MM.1S (cell line): ENCODE data around the gene CLCN7.

Experiments used
- DNase-seq: peaks from one replicate; pipeline ENCODE4 v3.0.0-alpha.2; 2015
- H2AFZ ChIP-seq: fragments of 300-600 bp; sonication (generic); 2 replicates; pipeline ENCODE4 v1.6.0; 2016; ENCODE audit warnings: antibody characterized with exemption, low read length
- H3F3A ChIP-seq: fragments of 300-600 bp; sonication (generic); 2 replicates; pipeline ENCODE4 v1.6.1; 2016; ENCODE audit warnings: mild to moderate bottlenecking, antibody characterized with exemption, low read length, moderate library complexity, mixed read lengths; ENCODE audit not compliant: insufficient read depth
- H3K27ac ChIP-seq: fragments of 300-600 bp; sonication (generic); 2 replicates; pipeline ENCODE4 v1.5.1; 2016; ENCODE audit warnings: mild to moderate bottlenecking, low read length
- H3K27me3 ChIP-seq: fragments of 300-600 bp; sonication (generic); replicated peaks from 2 replicates; pipeline ENCODE4 v1.6.0; 2016; ENCODE audit warnings: low read length; ENCODE audit not compliant: insufficient read depth
- H3K36me3 ChIP-seq: fragments of 300-600 bp; sonication (generic); replicated peaks from 2 replicates; pipeline ENCODE4 v1.6.1; 2016; ENCODE audit warnings: mild to moderate bottlenecking, low read length, mixed read lengths; ENCODE audit not compliant: insufficient read depth
- H3K4me1 ChIP-seq: fragments of 300-600 bp; sonication (generic); 2 replicates; pipeline ENCODE4 v1.6.1; 2016; ENCODE audit warnings: low read length, mixed read lengths
- H3K4me2 ChIP-seq: fragments of 300-600 bp; sonication (generic); 2 replicates; pipeline ENCODE4 v1.6.0; 2016; ENCODE audit warnings: low read depth, low read length
- H3K4me3 ChIP-seq: fragments of 300-600 bp; sonication (generic); 2 replicates; pipeline ENCODE4 v1.5.1; 2016; ENCODE audit warnings: low read length, mixed read lengths
- H3K79me2 ChIP-seq: fragments of 300-600 bp; sonication (generic); 2 replicates; pipeline ENCODE4 v1.6.1; 2016; ENCODE audit warnings: mixed run types, low read length, mixed read lengths
- H3K9ac ChIP-seq: fragments of 300-600 bp; sonication (generic); 2 replicates; pipeline ENCODE4 v1.6.1; 2016; ENCODE audit warnings: low read length, mixed read lengths
- H3K9me2 ChIP-seq: fragments of 300-600 bp; sonication (generic); replicated peaks from 2 replicates; pipeline ENCODE4 v1.6.1; 2016; ENCODE audit warnings: mild to moderate bottlenecking, low read length, mixed read lengths; ENCODE audit not compliant: insufficient read depth
- H3K9me3 ChIP-seq: fragments of 300-600 bp; sonication (generic); replicated peaks from 2 replicates; pipeline ENCODE4 v1.6.1; 2016; ENCODE audit warnings: mild to moderate bottlenecking, low read length, mixed read lengths; ENCODE audit not compliant: insufficient read depth
- H4K20me1 ChIP-seq: fragments of 300-600 bp; sonication (generic); 2 replicates; pipeline ENCODE4 v1.6.1; 2016; ENCODE audit warnings: mild to moderate bottlenecking, low read length, moderate library complexity, mixed read lengths; ENCODE audit not compliant: insufficient read depth
- EZH2 ChIP-seq: fragments of 300-600 bp; sonication (generic); optimal IDR thresholded peaks from 2 replicates; pipeline ENCODE3; 2017; ENCODE audit warnings: low read depth, mild to moderate bottlenecking, antibody characterized with exemption, low read length, mixed read lengths
- EZH2phosphoT487 ChIP-seq: fragments of 300-600 bp; sonication (generic); IDR thresholded peaks from 2 replicates; pipeline ENCODE4 v1.6.1; 2018; ENCODE audit warnings: antibody characterized with exemption, low read length
- TF ChIP-seq, protein P1 (sequence below): fragments of 300-600 bp; sonication (generic); IDR thresholded peaks from 2 replicates; pipeline ENCODE4 v1.5.1; 2016; ENCODE audit warnings: antibody characterized with exemption, low read length, mixed read lengths

Gene CLCN7

DNA sequence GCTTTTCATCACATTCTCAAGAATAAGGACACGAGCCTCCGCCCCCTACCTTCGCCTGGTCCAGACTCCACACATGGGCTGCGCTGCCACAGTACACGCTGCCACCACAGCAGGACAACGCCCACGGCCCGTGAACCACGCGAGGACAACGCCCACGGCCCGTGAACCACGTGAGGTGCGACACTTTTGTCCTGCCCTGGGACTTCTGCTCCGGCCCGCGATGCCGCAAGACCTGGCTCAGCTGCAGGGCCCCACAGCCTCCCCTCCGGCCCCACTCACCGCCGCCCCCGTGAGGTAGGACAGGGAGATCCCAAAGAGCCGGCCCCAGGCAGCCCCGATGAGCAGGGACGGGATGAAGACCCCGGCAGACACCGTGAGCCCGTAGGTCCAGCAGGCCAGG, 24.6 kb downstream of the CLCN7 start:
- Histone ChIP-seq H3K9me2 (no peaks in the 10 kb centered on the region), H3K79me2 (no peaks in the 10 kb centered on the region), H2AFZ (no peak overlapping the region), H3K9me3 (no peaks in the 10 kb centered on the region), H3K4me1 (no peaks in the 10 kb centered on the region), H4K20me1 (no peaks in the 10 kb centered on the region), H3K9ac (no peak overlapping the region), H3K36me3 (no peaks in the 10 kb centered on the region), H3K27me3 (no peaks in the 10 kb centered on the region), H3K4me2 (no peak overlapping the region), H3F3A (no peaks in the 10 kb centered on the region), H3K27ac (no peak overlapping the region), H3K4me3 (no peak overlapping the region)
- TF ChIP-seq EZH2 (no peak), EZH2phosphoT487 (no peak)
- TF ChIP-seq, protein P1, sequence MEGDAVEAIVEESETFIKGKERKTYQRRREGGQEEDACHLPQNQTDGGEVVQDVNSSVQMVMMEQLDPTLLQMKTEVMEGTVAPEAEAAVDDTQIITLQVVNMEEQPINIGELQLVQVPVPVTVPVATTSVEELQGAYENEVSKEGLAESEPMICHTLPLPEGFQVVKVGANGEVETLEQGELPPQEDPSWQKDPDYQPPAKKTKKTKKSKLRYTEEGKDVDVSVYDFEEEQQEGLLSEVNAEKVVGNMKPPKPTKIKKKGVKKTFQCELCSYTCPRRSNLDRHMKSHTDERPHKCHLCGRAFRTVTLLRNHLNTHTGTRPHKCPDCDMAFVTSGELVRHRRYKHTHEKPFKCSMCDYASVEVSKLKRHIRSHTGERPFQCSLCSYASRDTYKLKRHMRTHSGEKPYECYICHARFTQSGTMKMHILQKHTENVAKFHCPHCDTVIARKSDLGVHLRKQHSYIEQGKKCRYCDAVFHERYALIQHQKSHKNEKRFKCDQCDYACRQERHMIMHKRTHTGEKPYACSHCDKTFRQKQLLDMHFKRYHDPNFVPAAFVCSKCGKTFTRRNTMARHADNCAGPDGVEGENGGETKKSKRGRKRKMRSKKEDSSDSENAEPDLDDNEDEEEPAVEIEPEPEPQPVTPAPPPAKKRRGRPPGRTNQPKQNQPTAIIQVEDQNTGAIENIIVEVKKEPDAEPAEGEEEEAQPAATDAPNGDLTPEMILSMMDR = no peak
- no peak for DNase-seq

DNA sequence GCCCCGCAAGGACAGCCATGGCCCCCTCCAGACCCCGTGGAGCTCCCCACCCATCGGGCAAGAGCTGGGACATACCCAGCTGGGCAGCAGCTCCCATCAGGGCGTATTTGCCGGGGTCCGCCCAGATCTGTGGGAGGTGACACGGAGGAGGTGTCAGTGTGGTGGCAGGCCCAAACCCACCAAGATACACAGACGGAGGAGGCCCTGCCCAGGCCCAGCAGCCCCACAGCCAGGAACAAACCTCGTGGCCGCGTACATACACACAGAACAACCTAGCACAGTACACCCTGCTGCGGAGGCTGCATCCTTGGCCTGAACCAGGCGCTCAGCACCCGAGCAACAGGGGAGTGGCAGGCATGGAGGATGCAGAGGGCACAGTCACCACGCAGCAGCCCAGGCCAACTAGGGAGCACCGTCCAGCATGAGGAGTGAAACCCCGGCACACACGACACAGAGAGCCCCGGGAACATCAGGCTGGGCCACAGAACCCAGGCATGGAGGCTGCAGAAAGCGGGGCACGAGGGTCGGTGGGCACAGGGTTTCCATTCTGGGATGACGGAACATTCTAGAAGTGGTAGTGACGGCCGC, 25.5 kb downstream of the CLCN7 start:
- Histone ChIP-seq H3K36me3 (no peaks in the 10 kb centered on the region), H2AFZ (no peak overlapping the region), H3K9me3 (no peaks in the 10 kb centered on the region), H3K9ac (no peak overlapping the region), H3K9me2 (no peaks in the 10 kb centered on the region), H3K27ac (no peak overlapping the region), H3K27me3 (no peaks in the 10 kb centered on the region), H3K79me2 (no peaks in the 10 kb centered on the region), H4K20me1 (no peaks in the 10 kb centered on the region), H3K4me1 (no peaks in the 10 kb centered on the region), H3K4me2 (no peak overlapping the region), H3F3A (no peaks in the 10 kb centered on the region), H3K4me3 (no peak overlapping the region)
- TF ChIP-seq, protein P1 = no peak
- no peak for TF ChIP-seq EZH2phosphoT487
- no peak for DNase-seq

DNA sequence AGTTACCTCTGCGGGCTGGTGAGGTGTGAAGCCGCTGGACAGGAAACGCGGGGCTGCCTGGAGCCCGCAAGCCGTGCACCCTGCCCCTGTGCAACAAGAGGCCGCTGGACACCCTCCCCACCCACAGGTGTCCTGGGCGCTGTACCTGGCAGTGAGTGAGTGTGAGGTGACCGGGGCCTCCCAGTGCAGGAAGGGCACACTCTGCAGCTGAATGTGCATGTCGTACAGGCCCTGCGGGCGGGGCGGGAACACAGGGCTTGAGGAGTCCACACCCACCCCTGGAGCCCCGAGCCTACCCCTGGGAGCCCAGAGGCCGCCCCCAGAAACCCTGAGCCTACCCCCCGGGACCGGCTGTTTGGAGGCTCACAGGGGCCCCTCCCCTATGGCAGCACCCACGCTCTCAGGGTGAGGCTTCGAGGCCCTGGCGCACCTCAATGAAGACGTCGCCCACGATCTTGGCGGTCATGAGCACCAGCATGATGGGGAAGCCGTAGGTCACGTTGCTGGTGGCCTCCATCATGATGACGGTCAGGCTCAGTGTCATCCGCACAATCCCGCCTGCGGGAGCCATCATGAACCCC, 26.2 kb downstream of the CLCN7 start:
- no peak for TF ChIP-seq EZH2
- TF ChIP-seq, protein P1 = no peak
- TF ChIP-seq EZH2phosphoT487 = no peak
- no peak overlapping the region for H2AFZ ChIP-seq
- H3F3A ChIP-seq = no peaks in the 10 kb centered on the region
- H3K9me3 ChIP-seq = no peaks in the 10 kb centered on the region
- H3K4me3 ChIP-seq = no peak overlapping the region
- H4K20me1 ChIP-seq = no peaks in the 10 kb centered on the region
- no peaks in the 10 kb centered on the region for H3K36me3 ChIP-seq
- H3K9ac ChIP-seq = no peak overlapping the region
- no peaks in the 10 kb centered on the region for H3K4me1 ChIP-seq
- H3K4me2 ChIP-seq = no peak overlapping the region
- no peak overlapping the region for H3K27ac ChIP-seq
- H3K9me2 ChIP-seq = no peaks in the 10 kb centered on the region
- H3K27me3 ChIP-seq = no peaks in the 10 kb centered on the region
- H3K79me2 ChIP-seq = no peaks in the 10 kb centered on the region
- no peak for DNase-seq
